Endometrial microvascular endothelial cells (primary cell): ENCODE results near the gene TPT1. TPM values are rescaled to one million over a fixed set of nuclear protein-coding genes. Genes with fewer than 3 reads are reported as not detected.
"Not testable (repeated sequence)": the region's sequence is repeated elsewhere in the genome, so short reads cannot be mapped to it uniquely, and the experiment has no call there.

Experiments
- in situ Hi-C: cut with HindIII; loops from 2 replicates; pipeline ENCODE4 v1.10.0; 2017; ENCODE audit warnings: low sequenced_read_pairs, low pct_unique_long_range_greater_than_20kb; ENCODE audit errors: inconsistent ontology term
- total RNA-seq: library from RNA; depleted of rRNA; stranded (reverse); fragments of >200 nt; gene quantifications from one replicate; pipeline ENCODE4 v1.2.3, GENCODE V29; 2015; ENCODE audit errors: inconsistent ontology term

The TPT1 gene
- 1,490 TPM for total RNA-seq

DNA sequence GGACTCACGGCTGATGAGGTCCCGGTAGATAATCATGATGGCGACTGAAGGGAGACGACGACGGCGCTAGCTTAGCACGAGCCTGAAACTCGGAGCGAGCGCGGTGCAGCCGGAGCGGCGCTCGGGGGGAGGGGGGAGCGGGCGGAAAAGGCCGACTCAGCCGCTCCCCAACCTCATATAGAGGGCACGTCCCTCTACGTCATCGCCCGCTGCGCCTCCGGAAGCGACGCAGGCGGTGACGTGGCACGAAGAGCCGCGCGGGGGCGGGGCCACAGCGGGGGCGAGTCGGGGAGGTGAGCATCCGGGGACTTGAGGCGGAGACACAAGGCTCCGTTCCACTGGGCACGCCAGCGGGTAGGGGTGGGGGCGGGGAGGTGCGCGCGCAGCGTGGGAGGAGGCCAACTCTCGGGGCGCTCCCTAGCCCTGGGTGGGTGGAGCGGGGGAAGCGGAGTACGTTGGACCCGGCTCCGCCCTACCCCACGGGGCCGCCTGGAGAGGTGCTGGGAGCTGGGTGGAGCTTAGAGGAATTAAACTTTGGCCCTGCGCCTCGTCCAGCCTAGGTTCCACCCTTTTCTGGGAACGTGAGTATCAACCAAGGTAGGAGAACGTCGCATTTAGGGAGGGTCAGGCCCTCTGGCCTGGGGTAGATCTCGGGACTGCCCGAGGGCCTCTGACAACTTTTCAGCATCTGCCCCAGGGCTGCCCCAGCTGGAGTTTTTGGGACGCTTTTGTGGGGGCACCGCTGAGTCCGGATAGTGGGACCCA is at the start of gene TPT1:
TSS of gene TPT1 (minus strand) at position 150 of the 765 bp plus-strand sequence. CDS start at position 36, 114 bp downstream.
- in situ Hi-C loops, result no loop called here

DNA sequence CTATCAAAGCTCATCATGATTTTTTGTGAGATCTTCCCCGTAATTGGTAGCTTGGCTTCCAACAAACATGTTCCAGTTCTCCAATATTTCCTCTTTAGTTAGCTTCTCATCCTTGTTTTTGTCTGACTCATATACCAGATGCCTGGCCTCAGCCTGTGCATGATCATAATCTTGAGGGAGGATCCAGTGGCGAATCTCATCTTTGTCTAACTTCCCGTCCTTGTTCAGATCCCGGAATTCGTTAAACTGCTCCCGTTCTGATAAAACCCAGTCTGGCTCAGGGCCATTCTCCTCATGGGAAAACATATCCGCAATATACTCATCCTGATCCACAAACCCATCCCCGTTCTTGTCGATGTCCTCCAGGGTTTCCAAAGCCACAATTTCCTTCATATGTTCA is 49.4 kb upstream of the TPT1 start:
- in situ Hi-C loops, result loop anchor here (10.0 kb wide), 2 partner anchors 66 to 114 kb away; no protein-coding TSS in a partner anchor

DNA sequence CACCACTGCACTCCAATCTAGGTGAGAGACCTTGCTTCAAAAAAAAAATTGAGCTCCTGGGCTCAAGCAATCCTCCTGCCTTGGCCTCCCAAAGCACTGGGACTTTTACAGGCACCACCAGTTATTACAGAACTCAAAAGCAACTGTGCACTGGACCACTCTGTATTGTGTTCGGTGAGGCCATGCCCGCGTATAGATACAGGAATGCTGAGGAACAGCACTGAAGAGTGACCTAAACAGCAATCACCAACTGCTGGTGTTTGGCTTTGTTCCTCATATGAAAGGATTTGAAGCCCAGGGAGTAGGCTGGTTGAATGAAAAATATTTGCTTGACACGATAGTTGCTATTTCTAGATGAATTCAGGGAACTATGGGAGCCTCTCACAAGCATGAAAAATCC is 47.7 kb upstream of the TPT1 start:
- in situ Hi-C loops, result no loop called here

DNA sequence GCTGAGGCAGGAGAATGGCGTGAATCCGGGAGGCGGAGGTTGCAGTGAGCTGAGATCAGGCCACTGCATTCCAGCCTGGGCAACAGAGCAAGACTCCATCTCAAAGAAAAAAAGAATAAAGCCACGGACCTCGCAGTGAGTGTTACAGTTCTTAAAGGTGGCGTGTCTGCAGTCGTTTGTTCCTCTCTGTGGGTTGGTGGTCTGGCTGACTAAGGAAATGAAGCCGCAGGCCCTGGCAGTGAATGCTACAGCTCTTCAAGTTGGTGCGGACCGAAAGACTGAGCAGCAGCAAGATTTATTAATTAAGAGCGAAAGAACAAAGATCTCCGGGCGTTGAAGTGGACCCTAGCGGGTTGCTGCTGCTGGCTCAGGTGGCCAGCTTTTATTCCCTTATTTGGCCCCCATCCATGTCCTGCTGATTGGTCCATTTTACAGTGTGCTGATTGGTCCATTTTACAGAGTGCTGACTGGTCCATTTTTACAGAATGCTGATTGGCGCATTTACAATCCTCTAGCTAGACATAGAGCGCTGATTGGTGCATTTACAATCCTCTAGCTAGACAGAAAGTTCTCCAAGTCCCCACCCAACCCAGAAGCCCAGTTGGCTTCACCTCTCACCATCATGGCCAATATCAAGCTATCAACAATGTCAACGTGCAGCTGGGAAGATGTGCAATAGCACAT is 46.1 kb upstream of the TPT1 start:
- in situ Hi-C loops, result not testable (repeated sequence)

DNA sequence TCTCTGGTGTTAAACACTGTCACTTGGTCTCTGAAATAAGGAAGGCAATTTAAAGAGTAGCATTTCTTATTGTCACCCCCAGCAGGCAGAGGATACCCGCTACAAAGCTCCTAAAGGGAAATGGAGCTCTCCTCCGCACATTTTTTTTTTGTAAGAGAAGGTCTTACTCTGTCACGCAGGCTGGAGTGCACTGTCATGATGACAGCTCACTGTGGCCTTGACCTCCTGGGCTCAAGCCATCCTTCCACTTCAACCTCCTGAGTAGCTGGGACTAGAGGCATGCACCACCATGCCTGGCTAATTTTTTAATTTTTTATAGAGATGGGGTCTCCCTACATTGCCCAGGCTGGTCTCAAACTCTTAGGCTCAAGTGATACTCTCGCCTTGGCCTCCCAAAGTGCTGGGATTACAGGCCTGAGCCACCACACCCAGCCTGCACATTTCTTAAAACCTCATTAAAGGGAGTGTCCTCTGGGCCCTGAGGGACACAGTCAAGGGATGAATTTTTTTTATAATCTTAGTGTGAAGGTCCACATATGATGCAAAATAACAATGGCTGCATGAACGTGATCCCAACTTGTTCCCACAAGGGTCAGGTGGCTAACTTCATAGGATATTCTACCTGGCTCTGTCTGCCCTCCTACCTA is 45.0 kb upstream of the TPT1 start:
- in situ Hi-C loops, result no loop called here

DNA sequence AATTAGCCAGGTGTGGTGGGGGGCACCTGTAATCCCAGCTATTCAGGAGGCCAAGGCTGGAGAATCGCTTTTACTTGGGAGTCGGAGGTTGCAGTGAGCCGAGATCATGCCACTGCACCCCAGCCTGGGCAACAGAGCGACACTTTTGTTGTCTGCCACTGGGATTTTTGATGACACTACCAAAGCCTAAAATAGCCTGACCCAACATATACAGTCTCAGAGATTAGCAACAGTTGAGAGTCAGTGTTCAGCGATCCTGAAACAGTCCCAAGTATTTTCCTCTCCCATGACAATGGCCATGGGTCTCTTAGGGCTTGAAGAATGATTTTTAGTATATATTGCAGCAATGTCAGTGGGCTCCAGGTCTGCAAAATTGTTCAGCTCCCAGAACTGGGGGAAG is 44.3 kb upstream of the TPT1 start:
- in situ Hi-C loops, result no loop called here

DNA sequence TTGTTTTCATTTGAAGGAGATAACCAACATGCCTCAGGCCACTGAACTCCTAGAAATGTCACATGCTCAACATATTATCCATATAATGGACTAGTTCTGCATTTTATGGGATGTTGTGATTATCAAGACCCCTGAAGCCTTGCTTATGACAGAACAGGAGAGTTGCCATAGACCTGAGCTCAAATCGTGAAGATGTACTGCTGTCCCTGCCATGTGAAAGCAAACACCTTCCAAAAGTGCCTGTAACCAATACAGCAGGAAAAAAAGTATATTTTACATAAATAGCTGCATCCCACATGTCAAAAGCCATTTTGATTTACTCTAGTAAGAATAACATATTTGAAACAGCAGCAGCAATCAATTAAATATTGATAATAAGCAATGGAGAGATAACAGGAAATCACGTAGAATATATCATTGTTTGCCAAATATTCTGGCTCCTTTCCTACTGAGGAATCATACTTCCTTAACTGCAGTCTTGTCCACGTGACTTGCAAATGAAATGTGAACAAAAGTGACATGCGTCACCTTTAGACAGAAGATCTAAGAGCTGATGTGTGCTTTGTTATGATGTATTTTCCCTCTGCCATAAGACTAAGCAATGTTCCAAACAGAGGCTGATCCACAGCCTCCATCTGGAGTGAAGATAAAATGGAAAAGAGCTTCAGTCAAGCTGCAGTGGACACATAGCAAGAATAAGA is 43.6 kb upstream of the TPT1 start:
- in situ Hi-C loops, result no loop called here

DNA sequence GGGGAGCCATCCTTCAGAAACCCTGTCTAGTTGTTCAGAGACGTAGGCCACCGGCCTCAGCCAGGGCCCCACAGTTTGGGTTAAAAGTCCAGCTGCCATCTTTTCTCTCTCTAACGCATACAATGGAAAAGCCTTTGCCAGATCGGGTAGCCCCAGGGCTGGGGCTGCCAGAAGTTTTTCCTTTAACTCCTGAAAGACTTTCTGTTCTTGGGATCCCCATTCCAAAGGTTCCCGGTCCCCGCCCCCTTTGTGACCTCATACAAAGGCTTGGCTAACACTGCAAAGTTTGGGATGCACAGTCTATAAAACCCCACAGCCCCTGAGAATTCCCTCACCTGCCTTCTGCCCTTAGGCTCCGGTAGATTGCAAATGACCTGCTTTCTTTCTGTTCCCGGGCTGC is 41.8 kb upstream of the TPT1 start:
- in situ Hi-C loops, result not testable (repeated sequence)

DNA sequence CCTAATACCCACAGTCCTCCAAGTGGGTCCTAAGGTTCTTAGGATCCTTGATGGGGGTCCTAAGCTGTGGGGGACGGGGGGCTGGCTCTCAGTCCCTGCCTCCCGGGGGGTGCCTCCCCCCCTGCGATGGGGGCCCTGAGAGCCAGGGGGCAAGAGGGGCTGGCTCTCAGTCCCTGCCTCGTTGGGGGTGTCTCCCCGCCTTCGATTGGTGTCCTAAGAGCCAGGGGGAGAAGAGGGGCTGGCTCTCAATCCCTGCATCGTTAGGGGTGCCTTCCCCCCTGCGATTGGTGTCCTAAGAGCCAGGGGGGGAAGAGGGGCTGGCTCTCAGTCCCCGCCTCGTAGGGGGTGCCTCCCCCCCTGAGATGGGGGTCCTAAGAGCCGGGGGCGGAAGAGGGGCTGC is 40.2 kb upstream of the TPT1 start:
- in situ Hi-C loops, result no loop called here

DNA sequence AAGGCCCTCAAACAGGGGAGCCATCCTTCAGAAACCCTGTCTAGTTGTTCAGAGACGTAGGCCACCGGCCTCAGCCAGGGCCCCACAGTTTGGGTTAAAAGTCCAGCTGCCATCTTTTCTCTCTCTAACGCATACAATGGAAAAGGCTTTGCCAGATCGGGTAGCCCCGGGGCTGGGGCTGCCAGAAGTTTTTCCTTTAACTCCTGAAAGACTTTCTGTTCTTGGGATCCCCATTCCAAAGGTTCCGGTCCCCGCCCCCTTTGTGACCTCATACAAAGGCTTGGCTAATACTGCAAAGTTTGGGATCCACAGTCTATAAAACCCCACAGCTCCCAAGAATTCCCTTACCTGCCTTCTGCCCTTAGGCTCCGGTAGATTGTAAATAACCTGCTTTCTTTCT is 39.7 kb upstream of the TPT1 start:
- in situ Hi-C loops, result not testable (repeated sequence)

DNA sequence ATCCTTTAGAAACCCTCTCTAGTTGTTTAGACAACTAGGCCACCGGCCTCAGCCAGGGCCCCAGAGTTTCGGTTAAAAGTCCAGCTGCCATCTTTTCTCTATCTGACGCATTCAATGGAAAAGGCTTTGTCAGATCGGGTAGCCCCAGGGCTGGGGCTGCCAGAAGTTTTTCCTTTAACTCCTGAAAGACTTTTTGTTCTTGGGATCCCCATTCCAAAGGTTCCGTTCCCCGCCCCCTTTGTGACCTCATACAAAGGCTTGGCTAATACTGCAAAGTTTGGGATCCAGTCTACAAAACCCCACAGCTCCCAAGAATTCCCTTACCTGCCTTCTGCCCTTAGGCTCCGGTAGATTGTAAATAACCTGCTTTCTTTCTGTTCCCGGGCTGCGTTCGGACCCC is 38.5 kb upstream of the TPT1 start:
- in situ Hi-C loops, result not testable (repeated sequence)

DNA sequence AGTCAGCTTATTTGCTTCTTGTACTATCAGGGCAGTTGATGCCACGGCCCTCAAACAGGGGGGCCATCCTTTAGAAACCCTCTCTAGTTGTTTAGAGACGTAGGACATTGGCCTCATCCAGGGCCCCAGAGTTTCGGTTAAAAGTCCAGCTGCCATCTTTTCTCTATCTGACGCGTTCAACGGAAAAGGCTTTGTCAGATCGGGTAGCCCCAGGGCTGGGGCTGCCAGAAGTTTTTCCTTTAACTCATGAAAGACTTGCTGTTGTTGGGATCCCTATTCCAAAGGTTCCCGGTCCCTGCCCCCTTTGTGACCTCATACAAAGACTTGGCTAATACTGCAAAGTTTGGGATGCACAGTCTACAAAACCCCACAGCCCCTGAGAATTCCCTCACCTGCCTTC is 37.8 kb upstream of the TPT1 start:
- in situ Hi-C loops, result not testable (repeated sequence)

DNA sequence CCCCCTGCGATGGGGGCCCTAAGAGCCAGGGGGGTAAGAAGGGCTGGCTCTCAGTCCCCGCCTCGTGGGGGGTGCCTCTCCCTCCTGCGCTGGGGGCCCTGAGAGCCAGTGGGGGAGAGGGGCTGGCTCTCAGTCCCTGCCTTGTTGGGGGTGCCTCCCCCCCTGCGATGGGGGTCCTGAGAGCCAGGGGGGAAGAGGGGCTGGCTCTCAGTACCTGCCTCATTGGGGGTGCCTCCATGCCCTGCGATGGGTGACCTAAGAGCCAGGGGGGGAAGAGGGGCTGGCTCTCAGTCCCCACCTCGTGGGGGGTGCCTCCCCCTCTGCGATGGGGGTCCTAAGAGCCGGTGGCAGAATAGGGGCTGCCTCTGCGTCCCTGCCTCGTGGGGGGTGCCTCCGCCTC is 36.3 kb upstream of the TPT1 start:
- in situ Hi-C loops, result not testable (repeated sequence)

DNA sequence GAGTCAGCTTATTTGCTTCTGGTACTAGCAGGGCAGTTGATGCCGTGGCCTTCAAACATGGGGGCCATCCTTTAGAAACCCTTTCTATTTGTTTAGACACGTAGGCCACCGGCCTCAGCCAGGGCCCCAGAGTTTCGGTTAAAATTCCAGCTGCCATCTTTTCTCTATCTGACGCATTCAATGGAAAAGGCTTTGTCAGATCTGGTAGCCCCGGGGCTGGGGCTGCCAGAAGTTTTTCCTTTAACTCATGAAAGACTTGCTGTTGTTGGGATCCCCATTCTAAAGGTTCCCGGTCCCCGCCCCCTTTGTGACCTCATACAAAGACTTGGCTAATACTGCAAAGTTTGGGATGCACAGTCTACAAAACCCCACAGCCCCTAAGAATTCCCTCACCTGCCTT is 35.7 kb upstream of the TPT1 start:
- in situ Hi-C loops, result not testable (repeated sequence)

DNA sequence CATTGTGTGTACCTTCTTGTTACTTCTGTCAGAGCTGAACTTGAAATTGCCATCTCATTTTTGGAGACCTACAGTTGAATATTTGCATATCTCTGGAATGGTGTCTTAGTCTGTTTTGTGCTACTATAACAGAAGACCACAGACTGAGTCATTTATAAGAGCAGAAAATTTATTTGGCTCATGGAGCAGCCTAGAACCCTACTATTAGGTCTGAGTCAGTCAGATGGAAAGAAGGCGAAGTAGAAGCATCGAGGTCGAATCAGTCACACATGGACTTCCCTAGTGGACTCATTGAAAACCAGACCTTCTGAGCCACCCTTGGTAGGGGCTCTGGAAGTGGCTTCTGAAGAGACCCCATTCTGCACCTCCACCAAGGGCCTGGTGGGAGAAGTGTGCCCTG is 33.9 kb upstream of the TPT1 start:
- in situ Hi-C loops, result no loop called here

DNA sequence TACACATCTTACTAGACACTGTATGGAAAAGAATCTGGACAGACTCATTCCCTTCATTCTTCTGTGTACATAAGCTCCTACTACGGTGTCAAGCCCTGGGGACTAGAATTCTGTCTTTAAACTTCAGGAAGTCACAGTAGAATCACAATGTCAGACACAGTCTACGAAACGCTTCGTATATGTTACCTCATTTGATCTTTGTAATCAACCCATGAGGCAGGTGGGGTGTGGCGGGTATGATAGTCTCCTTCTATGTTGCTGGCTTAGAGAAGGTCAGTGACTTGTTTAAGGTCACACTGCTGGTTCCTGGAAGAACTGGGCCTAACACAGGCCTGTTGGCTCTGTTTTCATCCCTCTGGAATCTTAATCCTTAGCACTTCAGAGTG is 32.2 kb upstream of the TPT1 start:
- in situ Hi-C loops, result no loop called here

DNA sequence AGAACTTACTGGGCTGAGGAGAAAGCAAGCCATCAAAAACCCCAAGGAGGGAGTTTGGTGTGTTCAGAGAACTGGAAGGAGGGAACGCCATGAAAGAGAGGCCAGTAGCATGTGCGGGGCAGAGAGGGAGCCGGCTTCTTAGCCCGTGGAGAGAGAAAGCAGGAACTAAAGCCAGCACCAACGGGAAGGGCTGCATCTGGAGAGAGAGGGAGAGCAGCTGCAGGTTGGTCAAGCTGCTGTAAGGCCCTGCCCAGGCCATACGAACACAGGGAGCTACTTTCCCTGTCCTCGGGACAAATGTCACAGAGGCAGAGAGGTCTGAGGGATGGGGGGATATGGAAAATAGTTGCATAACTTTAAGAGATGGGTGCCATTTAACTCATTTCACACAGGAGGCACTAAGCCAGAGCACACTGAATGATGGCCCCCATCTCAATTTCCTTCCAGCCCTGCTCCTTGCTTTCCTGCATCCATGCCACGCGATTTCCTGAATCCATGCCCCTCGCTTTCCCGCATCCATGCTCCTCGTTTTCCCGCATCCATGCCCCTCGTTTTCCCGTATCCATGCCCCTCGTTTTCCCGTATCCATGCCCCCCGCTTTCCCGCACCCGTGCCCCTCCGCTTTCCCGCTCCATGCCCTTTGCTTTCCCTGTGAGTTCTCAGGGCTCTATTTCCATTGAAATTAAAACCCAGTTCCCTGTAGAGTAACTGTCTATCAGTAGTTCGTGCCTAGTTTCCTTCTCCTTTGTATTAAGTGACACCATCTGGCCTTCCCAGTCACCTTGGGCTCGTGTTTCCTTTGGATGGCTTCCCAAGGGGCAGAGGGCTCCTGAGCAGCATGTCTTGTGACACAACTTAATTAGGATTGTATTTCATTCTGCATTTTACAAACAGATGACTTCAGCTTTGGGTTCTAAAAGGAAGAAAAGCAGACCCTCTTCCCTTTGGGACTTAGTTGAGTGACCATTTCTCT is 31.5 kb upstream of the TPT1 start:
- in situ Hi-C loops, result no loop called here

DNA sequence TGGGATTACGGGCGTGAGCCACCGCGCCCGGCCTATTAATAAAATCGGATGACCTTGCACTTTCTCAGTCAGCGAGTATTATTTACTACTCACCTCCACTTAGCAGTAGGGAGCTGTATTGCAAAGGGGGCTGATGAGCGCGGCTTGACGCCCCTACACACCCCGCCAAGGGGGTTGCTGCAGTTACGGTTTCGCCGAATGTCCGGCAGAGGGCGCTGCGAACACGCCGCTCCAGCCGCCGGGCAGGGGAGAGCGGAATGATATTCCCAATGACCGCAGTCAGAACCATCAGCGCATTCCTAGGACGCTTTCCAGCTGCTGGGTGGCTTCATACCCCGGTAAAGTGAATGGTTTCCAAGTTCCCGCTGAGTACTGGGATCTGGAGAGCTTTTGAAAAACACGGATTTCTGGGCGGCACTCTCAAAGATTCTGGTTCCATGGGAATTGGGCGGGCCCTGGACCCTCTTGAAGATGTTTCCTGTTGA is 30.0 kb upstream of the TPT1 start:
- in situ Hi-C loops, result no loop called here
